Fibroblast of villous mesenchyme (primary cell): Measurements from ENCODE around the gene FGF1. TPM values are rescaled to one million over a fixed set of nuclear protein-coding genes. Genes with fewer than 3 reads are reported as not detected.
A peak's percentile ranks its signal among the peaks of the same experiment; 100 is the strongest.

Experiments used
- DNase-seq: peaks from one replicate; pipeline ENCODE4 v3.0.0-alpha.2; 2010; ENCODE audit warnings: low read depth
- H3K4me3 ChIP-seq: 2 replicates; pipeline ENCODE4 v1.5.1; 2011; ENCODE audit warnings: low read depth, mild to moderate bottlenecking, low read length
- CTCF ChIP-seq: IDR thresholded peaks from 2 replicates; pipeline ENCODE4 v1.5.1; 2012; ENCODE audit warnings: low read depth, mild to moderate bottlenecking, low read length; ENCODE audit not compliant: insufficient read depth
- total RNA-seq: library from RNA; depleted of rRNA; stranded (reverse); fragments of >200 nt; gene quantifications from 2 replicates; pipeline ENCODE4 v1.2.3, GENCODE V29; 2012

The FGF1 gene
- total RNA-seq, 1 donor, result 16.0 TPM

- DNase-seq, result no peak
- no peak for TF ChIP-seq CTCF
- H3K4me3 ChIP-seq, result no peak overlapping the region
Measured at GRCh38 chr5:142636093-142636492, 49.8 kb downstream of the FGF1 start.

GRCh38 chr5:142634216-142635011 is 51.5 kb downstream of the FGF1 start:
- H3K4me3 ChIP-seq, result no peak overlapping the region
- no peak for TF ChIP-seq CTCF
- DNase-seq, result no peak

GRCh38 chr5:142630927-142631539 is 54.9 kb downstream of the FGF1 start:
- DNase-seq, result peak; percentile 51
- H3K4me3 ChIP-seq, result no peak overlapping the region
- TF ChIP-seq CTCF, result no peak

- TF ChIP-seq CTCF, result no peak
- H3K4me3 ChIP-seq, result no peak overlapping the region
- DNase-seq, result peak; percentile 50
Measured at GRCh38 chr5:142627383-142628217, 58.3 kb downstream of the FGF1 start.

GRCh38 chr5:142626786-142627185 is 59.1 kb downstream of the FGF1 start:
- DNase-seq, result no peak
- no peak for TF ChIP-seq CTCF
- H3K4me3 ChIP-seq, result no peak overlapping the region

GRCh38 chr5:142626099-142626498 is 59.8 kb downstream of the FGF1 start:
- DNase-seq, result no peak
- TF ChIP-seq CTCF, result no peak
- no peak overlapping the region for H3K4me3 ChIP-seq
